Measurements from ENCODE around the gene GABRE.
"Not testable (repeated sequence)": the region's sequence is repeated elsewhere in the genome, so short reads cannot be mapped to it uniquely, and the experiment has no call there.

GABRE gene

GRCh38 chrX:151970027-151970426, 4.4 kb downstream of the GABRE start:
- DNase-seq (ENCODE audit: low read depth in 3 of 3): no peak

- no peak for DNase-seq (ENCODE audit: low read depth in 3 of 3)
Observed at GRCh38 chrX:151966236-151966635, 8.2 kb downstream of the GABRE start.

GRCh38 chrX:151962034-151962433, 12.4 kb downstream of the GABRE start:
- DNase-seq (ENCODE audit: low read depth in 3 of 3): no peak

- DNase-seq (ENCODE audit: low read depth in 3 of 3): no peak
Observed at GRCh38 chrX:151958101-151958500, 16.4 kb downstream of the GABRE start.

- DNase-seq (ENCODE audit: low read depth in 3 of 3): no peak
Observed at GRCh38 chrX:151954730-151955129, 19.7 kb downstream of the GABRE start.

GRCh38 chrX:151938172-151938571, 36.3 kb downstream of the GABRE start:
- DNase-seq (ENCODE audit: low read depth in 3 of 3): no peak

- DNase-seq (ENCODE audit: low read depth in 3 of 3): no peak
Observed at GRCh38 chrX:151935358-151935757, 39.1 kb downstream of the GABRE start.

- DNase-seq (ENCODE audit: low read depth in 3 of 3): no peak
Observed at GRCh38 chrX:151929126-151929525, 45.4 kb downstream of the GABRE start.

- DNase-seq (ENCODE audit: low read depth in 3 of 3): no peak
Observed at GRCh38 chrX:151923648-151924047, 50.8 kb downstream of the GABRE start.

- no peak for DNase-seq (ENCODE audit: low read depth in 3 of 3)
Observed at GRCh38 chrX:151922692-151923091, 51.8 kb downstream of the GABRE start.

GRCh38 chrX:151921866-151922265, 52.6 kb downstream of the GABRE start:
- DNase-seq (ENCODE audit: low read depth in 3 of 3): no peak

- DNase-seq (ENCODE audit: low read depth in 3 of 3): no peak
Observed at GRCh38 chrX:151921292-151921691, 53.2 kb downstream of the GABRE start.

GRCh38 chrX:151920530-151920929, 53.9 kb downstream of the GABRE start:
- no peak for DNase-seq (ENCODE audit: low read depth in 3 of 3)

GRCh38 chrX:151920101-151920500, 54.4 kb downstream of the GABRE start:
- no peak for DNase-seq (ENCODE audit: low read depth in 3 of 3)

- DNase-seq (ENCODE audit: low read depth in 3 of 3): no peak
Observed at GRCh38 chrX:151919610-151920009, 54.9 kb downstream of the GABRE start.

- not testable (repeated sequence) for DNase-seq (ENCODE audit: low read depth in 3 of 3)
Observed at GRCh38 chrX:151918736-151919135, 55.7 kb downstream of the GABRE start.

- no peak for DNase-seq (ENCODE audit: low read depth in 3 of 3)
Observed at GRCh38 chrX:151912780-151913179, 61.7 kb downstream of the GABRE start, which contains the start of gene MAGEA4. MAGEA4 (plus strand) TSS chrX:151912889; CDS start chrX:151923665, 10,776 bp downstream.

- no peak for DNase-seq (ENCODE audit: low read depth in 3 of 3)
Observed at GRCh38 chrX:151912221-151912620, 62.3 kb downstream of the GABRE start.

- no peak for DNase-seq (ENCODE audit: low read depth in 3 of 3)
Observed at GRCh38 chrX:151904989-151905388, 69.5 kb downstream of the GABRE start.

All from stimulated activated CD4-positive, alpha-beta T cell treated with anti-CD3 and anti-CD28 coated beads, TNF-alpha, amount 100 ng/mL, for 24 hours (primary cell).